ENCODE data around the gene SNF8. TPM values are rescaled to one million over a fixed set of nuclear protein-coding genes. Genes with fewer than 3 reads are reported as not detected.

The SNF8 gene
- total and polyA plus RNA-seq, 7 experiments from 2014 or later, result 54.8 to 122 (median 63.2) TPM

DNA sequence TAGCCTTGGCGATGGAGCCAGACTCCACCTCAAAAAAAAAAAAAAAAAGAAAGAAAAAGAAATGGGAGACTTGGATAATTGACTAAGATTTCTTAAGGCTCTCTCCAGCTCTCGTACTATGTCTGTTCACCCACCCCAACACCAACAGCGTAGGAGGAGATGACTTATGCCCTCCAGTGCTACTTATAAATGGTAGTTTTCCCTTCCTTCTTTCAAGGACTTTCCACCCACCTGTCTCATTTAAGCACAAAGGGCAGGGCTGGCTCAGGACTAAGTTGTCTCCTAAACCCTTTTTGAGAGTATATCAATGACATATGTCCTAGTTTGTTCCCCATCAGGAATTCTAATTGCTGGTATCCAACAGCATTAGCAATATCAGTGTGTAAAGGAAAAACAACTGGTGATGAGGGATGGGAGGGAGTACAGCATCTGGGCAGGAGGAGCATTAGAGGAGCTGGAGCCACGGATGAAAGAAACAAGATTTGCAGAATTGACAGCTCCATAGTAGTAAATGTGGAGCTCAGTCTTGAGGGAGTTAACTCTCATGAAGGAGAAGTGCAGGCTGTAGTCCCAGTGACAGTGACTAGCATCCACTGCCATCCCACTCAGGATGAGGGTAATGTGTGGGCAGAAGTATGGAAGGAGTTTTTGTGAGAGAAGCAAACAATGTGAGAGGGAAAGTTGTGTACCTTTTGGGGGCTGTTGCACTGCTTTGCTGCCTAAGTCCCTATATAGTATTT, 19.2 kb downstream of the SNF8 start:
- POLR2A ChIA-PET, result interaction anchor here (0.6 kb wide), 1 partner anchor 1024 kb away, joined by 3 read pairs; no protein-coding TSS in a partner anchor
- H3K36me3 Mint-ChIP-seq, result peaks cover 14 to 44% (median 31%) of the 10 kb centered on the region in 5 donors

GRCh38 chr17:48915459-48916282, 29.0 kb downstream of the SNF8 start:
- Mint-ChIP-seq H3K9me3 (peaks cover 0 to 2% (median 0%) of the 10 kb centered on the region in 11 donors), H3K4me3 (peak overlapping the region in 1 of 10 donors; percentile 87), H3K27me3 (no peaks in the 10 kb centered on the region), H3K36me3 (peaks cover 5 to 44% (median 9%) of the 10 kb centered on the region in 5 donors), H3K4me1 (peaks cover 25 to 58% (median 46%) of the 10 kb centered on the region in 7 donors), H3K27ac (peak overlapping the region in 8 of 9 donors; percentile 10 to 99 (median 64))
- CTCF ChIA-PET, result no interaction called here
- Histone ChIP-seq H3K4me3 (ENCODE audit: low read length) (no peak overlapping the region), H3K36me3 (ENCODE audit: control insufficient read depth in 2 of 3, insufficient read depth in 3 of 3, low read length in 3 of 3) (peaks cover 15 to 83% (median 26%) of the 10 kb centered on the region in 3 experiments), H3K9me3 (ENCODE audit: control insufficient read depth in 2 of 3, low read length in 3 of 3) (no peaks in the 10 kb centered on the region), H3K27ac (ENCODE audit: low read depth, low read length) (peak overlapping the region; percentile 23), H3K27me3 (ENCODE audit: control insufficient read depth in 2 of 2, insufficient read depth in 2 of 2, low read length in 2 of 2) (no peaks in the 10 kb centered on the region), H3K4me1 (ENCODE audit: control insufficient read depth in 2 of 2, insufficient read depth in 2 of 2, low read length in 2 of 2) (peaks cover 9 to 18% of the 10 kb centered on the region in 2 donors)
- intact Hi-C loops (cut with micrococcal nuclease), result loop anchor here in 1 of 2 donors (1.0 kb wide), 1 partner anchor 23 kb away; the partner anchor contains the start of gene ATP5MC1
- POLR2A ChIA-PET, result interaction anchor here (0.7 to 1.6 kb wide), 2 partner anchors 22 to 65 kb away, joined by 3 to 5 read pairs; partner anchors contain the start of gene ATP5MC1
- DNase-seq (peak in 2 of 9 donors; percentile 30 to 63), ATAC-seq (peak; percentile 93)

More for the DNA sequence above, 19.2 kb downstream of the SNF8 start:
- Mint-ChIP-seq H3K27ac (peak overlapping the region in 4 of 9 donors; percentile 8 to 57 (median 35)), H3K4me3 (no peak overlapping the region), H3K27me3 (no peaks in the 10 kb centered on the region), H3K4me1 (peaks cover 0 to 15% (median 7%) of the 10 kb centered on the region in 7 donors), H3K9me3 (no peaks in the 10 kb centered on the region)
- H3K27ac ChIP-seq (ENCODE audit: low read depth, low read length), result no peak overlapping the region
- DNase-seq (no peak), ATAC-seq (no peak)
- no peak overlapping the region for H3K4me3 ChIP-seq (ENCODE audit: low read length)
- H3K27me3 ChIP-seq (ENCODE audit: control insufficient read depth in 2 of 2, insufficient read depth in 2 of 2, low read length in 2 of 2), result no peaks in the 10 kb centered on the region
- peaks cover 28 to 96% (median 49%) of the 10 kb centered on the region in 3 experiments for H3K36me3 ChIP-seq (ENCODE audit: control insufficient read depth in 2 of 3, insufficient read depth in 3 of 3, low read length in 3 of 3)
- CTCF ChIA-PET, result interaction anchor here (1.2 kb wide), 1 partner anchor 9 kb away, joined by 4 read pairs; no protein-coding TSS in a partner anchor
- intact Hi-C loops (cut with micrococcal nuclease), result no loop called here
- H3K4me1 ChIP-seq (ENCODE audit: control insufficient read depth in 2 of 2, insufficient read depth in 2 of 2, low read length in 2 of 2), result no peaks in the 10 kb centered on the region
- no peaks in the 10 kb centered on the region for H3K9me3 ChIP-seq (ENCODE audit: control insufficient read depth in 2 of 3, low read length in 3 of 3)

- ChIA-PET POLR2A (no interaction called here), CTCF (no interaction called here)
- Histone ChIP-seq H3K36me3 (ENCODE audit: control insufficient read depth in 2 of 3, insufficient read depth in 3 of 3, low read length in 3 of 3) (peaks cover 6 to 62% (median 22%) of the 10 kb centered on the region in 3 experiments), H3K4me1 (ENCODE audit: control insufficient read depth in 2 of 2, insufficient read depth in 2 of 2, low read length in 2 of 2) (peaks cover 31 to 33% of the 10 kb centered on the region in 2 donors), H3K27me3 (ENCODE audit: control insufficient read depth in 2 of 2, insufficient read depth in 2 of 2, low read length in 2 of 2) (no peaks in the 10 kb centered on the region), H3K27ac (ENCODE audit: low read depth, low read length) (no peak overlapping the region), H3K9me3 (ENCODE audit: control insufficient read depth in 2 of 3, low read length in 3 of 3) (no peaks in the 10 kb centered on the region), H3K4me3 (ENCODE audit: low read length) (no peak overlapping the region)
- no peak for ATAC-seq
- intact Hi-C loops (cut with micrococcal nuclease), result loop anchor here in 1 of 2 donors (2.0 kb wide), 1 partner anchor 32 kb away; the partner anchor contains the start of gene SNF8
- Mint-ChIP-seq H3K36me3 (peaks cover 2 to 36% (median 8%) of the 10 kb centered on the region in 5 donors), H3K27ac (peak overlapping the region in 5 of 9 donors; percentile 40 to 77 (median 51)), H3K9me3 (peaks cover 0 to 3% (median 0%) of the 10 kb centered on the region in 11 donors), H3K4me1 (peaks cover 44 to 81% (median 72%) of the 10 kb centered on the region in 7 donors), H3K4me3 (peak overlapping the region in 3 of 10 donors; percentile 1 to 21 (median 8)), H3K27me3 (no peaks in the 10 kb centered on the region)
- no peak for DNase-seq
Observed at GRCh38 chr17:48912476-48912875, 32.2 kb downstream of the SNF8 start.

DNA sequence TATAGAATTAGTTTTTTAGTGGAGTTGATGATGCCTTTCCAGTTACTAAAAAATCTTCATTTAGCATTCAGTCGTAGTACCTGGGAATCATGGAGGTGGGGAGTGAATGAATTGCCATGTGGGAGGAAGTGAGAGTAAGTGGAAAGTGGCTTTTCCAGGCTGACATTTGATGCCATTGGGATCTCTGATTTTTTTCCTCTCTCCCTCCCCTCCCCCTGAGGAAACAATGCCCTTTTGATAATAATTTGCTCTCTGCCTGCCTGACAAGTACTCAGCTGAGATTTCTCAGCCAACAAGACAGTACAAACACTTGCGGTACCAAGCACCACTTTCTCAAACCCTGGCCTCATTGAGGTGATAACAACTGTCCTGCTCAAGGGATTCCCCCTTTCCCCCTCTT, 34.3 kb downstream of the SNF8 start:
- Histone ChIP-seq H3K36me3 (ENCODE audit: control insufficient read depth in 2 of 3, insufficient read depth in 3 of 3, low read length in 3 of 3) (peaks cover 6 to 42% (median 18%) of the 10 kb centered on the region in 3 experiments), H3K27me3 (ENCODE audit: control insufficient read depth in 2 of 2, insufficient read depth in 2 of 2, low read length in 2 of 2) (no peaks in the 10 kb centered on the region), H3K9me3 (ENCODE audit: control insufficient read depth in 2 of 3, low read length in 3 of 3) (no peaks in the 10 kb centered on the region), H3K4me3 (ENCODE audit: low read length) (no peak overlapping the region), H3K4me1 (ENCODE audit: control insufficient read depth in 2 of 2, insufficient read depth in 2 of 2, low read length in 2 of 2) (peaks cover 30 to 33% of the 10 kb centered on the region in 2 donors), H3K27ac (ENCODE audit: low read depth, low read length) (peak overlapping the region; percentile 93)
- Mint-ChIP-seq H3K4me3 (peak overlapping the region; percentile 66 to 100 (median 93)), H3K27ac (peak overlapping the region in 8 of 9 donors; percentile 30 to 99 (median 87)), H3K27me3 (no peaks in the 10 kb centered on the region), H3K4me1 (peaks cover 37 to 72% (median 67%) of the 10 kb centered on the region in 7 donors), H3K36me3 (peaks cover 0 to 30% (median 8%) of the 10 kb centered on the region in 5 donors), H3K9me3 (peaks cover 0 to 1% (median 0%) of the 10 kb centered on the region in 11 donors)
- POLR2A ChIA-PET, result interaction anchor here (4.6 kb wide), 1 partner anchor 34 kb away, joined by 29 read pairs; the partner anchor contains the start of gene SNF8
- CTCF ChIA-PET, result no interaction called here
- intact Hi-C loops (cut with micrococcal nuclease), result no loop called here
- ATAC-seq, result no peak
- DNase-seq, result no peak

GRCh38 chr17:48909783-48910182, 34.9 kb downstream of the SNF8 start:
- Mint-ChIP-seq H3K4me1 (peaks cover 36 to 66% (median 63%) of the 10 kb centered on the region in 7 donors), H3K9me3 (peaks cover 0 to 1% (median 0%) of the 10 kb centered on the region in 11 donors), H3K4me3 (peak overlapping the region; percentile 90 to 100 (median 94)), H3K27ac (peak overlapping the region; percentile 81 to 99 (median 90)), H3K36me3 (peaks cover 0 to 29% (median 8%) of the 10 kb centered on the region in 5 donors), H3K27me3 (no peaks in the 10 kb centered on the region)
- Histone ChIP-seq H3K27ac (ENCODE audit: low read depth, low read length) (peak overlapping the region; percentile 93), H3K27me3 (ENCODE audit: control insufficient read depth in 2 of 2, insufficient read depth in 2 of 2, low read length in 2 of 2) (no peaks in the 10 kb centered on the region), H3K9me3 (ENCODE audit: control insufficient read depth in 2 of 3, low read length in 3 of 3) (no peaks in the 10 kb centered on the region), H3K4me1 (ENCODE audit: control insufficient read depth in 2 of 2, insufficient read depth in 2 of 2, low read length in 2 of 2) (peaks cover 27 to 33% of the 10 kb centered on the region in 2 donors), H3K4me3 (ENCODE audit: low read length) (peak overlapping the region; percentile 62), H3K36me3 (ENCODE audit: control insufficient read depth in 2 of 3, insufficient read depth in 3 of 3, low read length in 3 of 3) (peaks cover 6 to 38% (median 15%) of the 10 kb centered on the region in 3 experiments)
- ChIA-PET CTCF (interaction anchor here (0.7 kb wide), 2 partner anchors 16 to 25 kb away, joined by 3 read pairs; no protein-coding TSS in a partner anchor), POLR2A (interaction anchor here (3.4 to 4.6 kb wide), 2 partner anchors 17 to 34 kb away, joined by 29 to 62 read pairs; partner anchors contain the start of genes ATP5MC1 and SNF8)
- DNase-seq (no peak), ATAC-seq (no peak)
- intact Hi-C loops (cut with micrococcal nuclease), result loop anchor here in 1 of 2 donors (2.0 to 5.0 kb wide), 4 partner anchors 13 to 862 kb away; partner anchors contain the start of genes CALCOCO2 and NFE2L1

Data from naive thymus-derived CD4-positive, alpha-beta T cell (primary cell).